ENCODE data around the gene GNB1.
A peak's percentile ranks its signal among the peaks of the same experiment; 100 is the strongest.

The GNB1 gene

GRCh38 chr1:1876335-1876930, 14.5 kb downstream of the GNB1 start:
- TF ChIP-seq CTCF (IDR thresholded peaks at IDR 0.05; ENCODE audit: low read depth, low read length, poor library complexity, severe bottlenecking) (no peak), EZH2phosphoT487 (IDR thresholded peaks at IDR 0.05; ENCODE audit: borderline replicate concordance, low read length) (no peak)
- Histone ChIP-seq H3K4me1 (ENCODE audit: control insufficient read depth, low read length) (peaks cover 76% of the 10 kb centered on the region), H3K79me2 (ENCODE audit: control insufficient read depth, low read length) (peaks cover 100% of the 10 kb centered on the region), H3F3A (ENCODE audit: control insufficient read depth, insufficient read depth) (peaks cover 10% of the 10 kb centered on the region), H3K36me3 (ENCODE audit: control insufficient read depth, low read length) (peaks cover 82% of the 10 kb centered on the region), H4K20me1 (ENCODE audit: control insufficient read depth, insufficient read depth, low read depth, low read length) (peaks cover 57% of the 10 kb centered on the region), H3K4me3 (ENCODE audit: low read length) (no peak overlapping the region), H3K4me2 (ENCODE audit: low read length) (0 out of 2 replicates have a peak overlapping the region, but pooled peaks have one; percentile 9), H3K27ac (ENCODE audit: low read depth, low read length) (no peak overlapping the region), H3K9me2 (replicated peaks; ENCODE audit: control insufficient read depth, low read length) (no peaks in the 10 kb centered on the region), H3K27me3 (ENCODE audit: control insufficient read depth, low read length) (no peaks in the 10 kb centered on the region), H3K9me3 (ENCODE audit: control insufficient read depth, insufficient read depth, low read length) (no peaks in the 10 kb centered on the region)

- H3K9me3 ChIP-seq (ENCODE audit: control insufficient read depth, insufficient read depth, low read length) = no peaks in the 10 kb centered on the region
- H3K27ac ChIP-seq (ENCODE audit: low read depth, low read length) = no peak overlapping the region
- no peaks in the 10 kb centered on the region for H3K27me3 ChIP-seq (ENCODE audit: control insufficient read depth, low read length)
- H3K9me2 ChIP-seq (replicated peaks; ENCODE audit: control insufficient read depth, low read length) = no peaks in the 10 kb centered on the region
- H3K79me2 ChIP-seq (ENCODE audit: control insufficient read depth, low read length) = peaks cover 100% of the 10 kb centered on the region
- peaks cover 11% of the 10 kb centered on the region for H3F3A ChIP-seq (ENCODE audit: control insufficient read depth, insufficient read depth)
- peaks cover 78% of the 10 kb centered on the region for H3K4me1 ChIP-seq (ENCODE audit: control insufficient read depth, low read length)
- peaks cover 84% of the 10 kb centered on the region for H3K36me3 ChIP-seq (ENCODE audit: control insufficient read depth, low read length)
- TF ChIP-seq CTCF (IDR thresholded peaks at IDR 0.05; ENCODE audit: low read depth, low read length, poor library complexity, severe bottlenecking) (no peak), EZH2phosphoT487 (IDR thresholded peaks at IDR 0.05; ENCODE audit: borderline replicate concordance, low read length) (no peak)
- 0 out of 2 replicates have a peak overlapping the region, but pooled peaks have one; percentile 6 for H3K4me2 ChIP-seq (ENCODE audit: low read length)
- H3K4me3 ChIP-seq (ENCODE audit: low read length) = no peak overlapping the region
- peaks cover 57% of the 10 kb centered on the region for H4K20me1 ChIP-seq (ENCODE audit: control insufficient read depth, insufficient read depth, low read depth, low read length)
These were observed 15.0 kb downstream of the GNB1 start for GRCh38 chr1:1875932-1876331.

GRCh38 chr1:1874901-1875300, 16.0 kb downstream of the GNB1 start:
- peaks cover 84% of the 10 kb centered on the region for H3K4me1 ChIP-seq (ENCODE audit: control insufficient read depth, low read length)
- no peaks in the 10 kb centered on the region for H3K27me3 ChIP-seq (ENCODE audit: control insufficient read depth, low read length)
- H3K79me2 ChIP-seq (ENCODE audit: control insufficient read depth, low read length) = peaks cover 100% of the 10 kb centered on the region
- H3K4me2 ChIP-seq (ENCODE audit: low read length) = no peak overlapping the region
- peaks cover 20% of the 10 kb centered on the region for H3F3A ChIP-seq (ENCODE audit: control insufficient read depth, insufficient read depth)
- no peaks in the 10 kb centered on the region for H3K9me2 ChIP-seq (replicated peaks; ENCODE audit: control insufficient read depth, low read length)
- no peak overlapping the region for H3K27ac ChIP-seq (ENCODE audit: low read depth, low read length)
- H4K20me1 ChIP-seq (ENCODE audit: control insufficient read depth, insufficient read depth, low read depth, low read length) = peaks cover 60% of the 10 kb centered on the region
- H3K36me3 ChIP-seq (ENCODE audit: control insufficient read depth, low read length) = peaks cover 86% of the 10 kb centered on the region
- no peak overlapping the region for H3K4me3 ChIP-seq (ENCODE audit: low read length)
- no peaks in the 10 kb centered on the region for H3K9me3 ChIP-seq (ENCODE audit: control insufficient read depth, insufficient read depth, low read length)
- TF ChIP-seq EZH2phosphoT487 (IDR thresholded peaks at IDR 0.05; ENCODE audit: borderline replicate concordance, low read length) (no peak), CTCF (IDR thresholded peaks at IDR 0.05; ENCODE audit: low read depth, low read length, poor library complexity, severe bottlenecking) (no peak)

Data from DOHH2 (cell line).